Fibroblast of skin of right biceps (primary cell): ENCODE results near the gene WDR82.
A peak's percentile ranks its signal among the peaks of the same experiment; 100 is the strongest.

Experiments
- DNase-seq: peaks from one replicate; pipeline ENCODE4 v3.0.0-alpha.2; 2013

WDR82 gene

GRCh38 chr3:52305926-52306325 lies 27.5 kb upstream of the WDR82 start:
- no peak for DNase-seq

GRCh38 chr3:52303811-52304210 lies 25.4 kb upstream of the WDR82 start:
- DNase-seq, result no peak

- DNase-seq, result no peak
Measured at GRCh38 chr3:52302426-52303145, 24.1 kb upstream of the WDR82 start.

- DNase-seq, result peak; percentile 43
Measured at GRCh38 chr3:52299879-52300611, 21.6 kb upstream of the WDR82 start.

- no peak for DNase-seq
Measured at GRCh38 chr3:52299247-52299878, 20.9 kb upstream of the WDR82 start.

GRCh38 chr3:52298149-52299098 lies 20.0 kb upstream of the WDR82 start:
- DNase-seq, result peak; percentile 24

- DNase-seq, result no peak
Measured at GRCh38 chr3:52297242-52298148, 19.0 kb upstream of the WDR82 start.

GRCh38 chr3:52295671-52296208 lies 17.3 kb upstream of the WDR82 start:
- DNase-seq, result no peak

- no peak for DNase-seq
Measured at GRCh38 chr3:52294320-52295150, 16.1 kb upstream of the WDR82 start.

GRCh38 chr3:52293491-52294319 lies 15.3 kb upstream of the WDR82 start:
- DNase-seq, result no peak

- no peak for DNase-seq
Measured at GRCh38 chr3:52292247-52293065, 14.0 kb upstream of the WDR82 start.

- DNase-seq, result peak; percentile 20
Measured at GRCh38 chr3:52291508-52292181, 13.2 kb upstream of the WDR82 start.

GRCh38 chr3:52290596-52291507 lies 12.4 kb upstream of the WDR82 start:
- no peak for DNase-seq

GRCh38 chr3:52289747-52290595 lies 11.5 kb upstream of the WDR82 start:
- DNase-seq, result no peak

GRCh38 chr3:52289338-52289746 lies 10.9 kb upstream of the WDR82 start:
- DNase-seq, result no peak

GRCh38 chr3:52288674-52289073 lies 10.2 kb upstream of the WDR82 start:
- no peak for DNase-seq
